WTC11 (cell line): ENCODE data around the gene SERPINB3. TPM values are rescaled to one million over a fixed set of nuclear protein-coding genes. Genes with fewer than 3 reads are reported as not detected.
"Not testable (repeated sequence)": the region's sequence is repeated elsewhere in the genome, so short reads cannot be mapped to it uniquely, and the experiment has no call there.

Source experiments
- ATAC-seq: fragments of 200-7000 bp; cut with Tn5 transposase; 2 replicates; pipeline ENCODE4 v1.10.0; 2021; ENCODE audit warnings: mild to moderate bottlenecking, moderate library complexity
- CTCF ChIA-PET: fragments of 300-600 bp; sonication (Branson Sonifier 250); formaldehyde crosslinking; loops from one replicate; lab custom pipeline; 2021; ENCODE audit warnings: antibody characterized with exemption; lab: Charles Lee
- POLR2A ChIA-PET: fragments of 350-600 bp; sonication (Branson Sonifier 250); formaldehyde crosslinking; loops from one replicate; lab custom pipeline; 2021; ENCODE audit warnings: antibody characterized with exemption; lab: Charles Lee
- DNase-seq: peaks from one replicate; pipeline ENCODE4 v3.0.0; 2021; ENCODE audit warnings: low spot score
- H3K27ac Mint-ChIP-seq: 2 replicates; pipeline ENCODE4 v1.8.0; 2021; ENCODE audit warnings: mixed read lengths
- H3K27me3 Mint-ChIP-seq: 2 replicates; pipeline ENCODE4 v1.8.0; 2021; ENCODE audit warnings: low read depth, mild to moderate bottlenecking, moderate library complexity, mixed read lengths
- H3K36me3 Mint-ChIP-seq: 2 replicates; pipeline ENCODE4 v1.8.0; 2021; ENCODE audit warnings: mixed read lengths
- H3K4me1 Mint-ChIP-seq: 2 replicates; pipeline ENCODE4 v1.8.0; 2022; ENCODE audit warnings: mixed read lengths
- H3K4me3 Mint-ChIP-seq: 2 replicates; pipeline ENCODE4 v1.8.0; 2021; ENCODE audit warnings: mild to moderate bottlenecking, moderate library complexity, mixed read lengths
- H3K9me3 Mint-ChIP-seq: 2 replicates; pipeline ENCODE4 v1.8.0; 2021; ENCODE audit warnings: mixed read lengths
- NR1H2 ChIP-seq: sonication (generic); formaldehyde crosslinking; IDR thresholded peaks from 2 replicates; pipeline ENCODE4 v1.9.0; 2021; ENCODE audit warnings: mild to moderate bottlenecking, moderate library complexity, missing genetic modification reagents
- TCF7 ChIP-seq: sonication (generic); formaldehyde crosslinking; IDR thresholded peaks from 2 replicates; pipeline ENCODE4 v1.8.0; 2022; ENCODE audit warnings: mild to moderate bottlenecking, low read depth, missing genetic modification reagents, moderate library complexity
- ZNF121 ChIP-seq: sonication (generic); formaldehyde crosslinking; IDR thresholded peaks from 2 replicates; pipeline ENCODE4 v1.8.0; 2023; ENCODE audit warnings: missing genetic modification reagents
- ZNF138 ChIP-seq: sonication (generic); formaldehyde crosslinking; conservative IDR thresholded peaks from 2 replicates; pipeline ENCODE4 v1.8.1; 2022; ENCODE audit warnings: mild to moderate bottlenecking, moderate library complexity, missing genetic modification reagents
- total RNA-seq: library from RNA; stranded (reverse); gene quantifications from 3 replicates; pipeline ENCODE4 v1.2.3, GENCODE V29; 2021
- TF ChIP-seq, protein P1 (sequence below): fragments of 250-450 bp; sonication (Bioruptor Pico); IDR thresholded peaks from 2 replicates; pipeline ENCODE4 v1.8.0; 2021; ENCODE audit warnings: mild to moderate bottlenecking
- TF ChIP-seq, protein P2 (sequence below): sonication (generic); formaldehyde crosslinking; IDR thresholded peaks from 2 replicates; pipeline ENCODE4 v1.8.1; 2022; ENCODE audit warnings: low read depth, mild to moderate bottlenecking, moderate library complexity, missing genetic modification reagents, borderline replicate concordance
- TF ChIP-seq, protein P3 (sequence below): sonication (generic); formaldehyde crosslinking; IDR thresholded peaks from 2 replicates; pipeline ENCODE4 v1.8.0; 2022; ENCODE audit warnings: mild to moderate bottlenecking, missing genetic modification reagents
- TF ChIP-seq, protein P4 (sequence below): sonication (generic); formaldehyde crosslinking; IDR thresholded peaks from 2 replicates; pipeline ENCODE4 v1.8.1; 2023; ENCODE audit warnings: mild to moderate bottlenecking, missing genetic modification reagents
- TF ChIP-seq, protein P5 (sequence below): fragments of 250-450 bp; sonication (Bioruptor Pico); conservative IDR thresholded peaks from 2 replicates; pipeline ENCODE4 v1.9.0; 2021; ENCODE audit warnings: mild to moderate bottlenecking

The SERPINB3 gene
- total RNA-seq, 1 experiment from 2014 or later, result 0.22 TPM

DNA sequence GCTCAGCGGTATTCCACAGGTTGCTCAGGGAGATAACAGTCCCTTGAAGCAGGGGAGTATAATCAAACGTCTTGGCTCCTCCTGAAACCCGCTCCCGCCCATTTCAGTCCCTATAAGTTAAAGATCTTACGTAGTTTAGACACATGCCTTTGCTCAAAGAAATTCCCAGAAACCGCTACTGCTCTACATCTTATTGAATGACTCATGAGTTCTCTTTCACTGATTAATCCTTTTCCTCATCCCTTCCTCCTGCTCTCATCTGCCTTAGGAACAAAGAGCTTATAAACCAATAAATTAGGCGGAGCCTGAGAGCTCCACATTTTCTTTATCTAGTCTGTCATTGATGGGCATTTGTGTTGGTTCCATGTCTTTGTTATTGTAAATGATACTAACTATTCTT is 13.5 kb downstream of the SERPINB3 start (continued):
- TF ChIP-seq, protein P1, sequence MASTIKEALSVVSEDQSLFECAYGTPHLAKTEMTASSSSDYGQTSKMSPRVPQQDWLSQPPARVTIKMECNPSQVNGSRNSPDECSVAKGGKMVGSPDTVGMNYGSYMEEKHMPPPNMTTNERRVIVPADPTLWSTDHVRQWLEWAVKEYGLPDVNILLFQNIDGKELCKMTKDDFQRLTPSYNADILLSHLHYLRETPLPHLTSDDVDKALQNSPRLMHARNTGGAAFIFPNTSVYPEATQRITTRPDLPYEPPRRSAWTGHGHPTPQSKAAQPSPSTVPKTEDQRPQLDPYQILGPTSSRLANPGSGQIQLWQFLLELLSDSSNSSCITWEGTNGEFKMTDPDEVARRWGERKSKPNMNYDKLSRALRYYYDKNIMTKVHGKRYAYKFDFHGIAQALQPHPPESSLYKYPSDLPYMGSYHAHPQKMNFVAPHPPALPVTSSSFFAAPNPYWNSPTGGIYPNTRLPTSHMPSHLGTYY (CRISPR knock-in tag), result no peak
- TF ChIP-seq ZNF138 (no peak), TCF7 (no peak)

DNA sequence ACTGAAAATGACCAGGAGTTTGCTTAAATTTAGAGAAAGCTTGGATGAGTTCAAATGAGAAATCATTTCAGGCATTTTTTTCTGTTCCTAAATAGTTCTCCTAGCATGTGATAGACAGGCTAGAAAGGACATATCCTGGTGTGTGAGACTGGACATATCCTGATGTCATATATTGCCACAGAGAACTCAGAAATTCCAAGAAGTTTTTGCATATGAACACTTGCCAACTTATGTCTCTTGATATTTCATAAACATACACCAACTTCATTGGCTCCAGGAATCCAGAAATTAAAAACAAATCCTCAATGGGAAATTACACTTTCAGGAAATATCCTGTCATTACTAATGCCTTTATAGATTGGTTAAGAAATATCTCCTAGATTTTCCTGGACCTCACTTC is 14.8 kb downstream of the SERPINB3 start:
- CTCF ChIA-PET, result no interaction called here

DNA sequence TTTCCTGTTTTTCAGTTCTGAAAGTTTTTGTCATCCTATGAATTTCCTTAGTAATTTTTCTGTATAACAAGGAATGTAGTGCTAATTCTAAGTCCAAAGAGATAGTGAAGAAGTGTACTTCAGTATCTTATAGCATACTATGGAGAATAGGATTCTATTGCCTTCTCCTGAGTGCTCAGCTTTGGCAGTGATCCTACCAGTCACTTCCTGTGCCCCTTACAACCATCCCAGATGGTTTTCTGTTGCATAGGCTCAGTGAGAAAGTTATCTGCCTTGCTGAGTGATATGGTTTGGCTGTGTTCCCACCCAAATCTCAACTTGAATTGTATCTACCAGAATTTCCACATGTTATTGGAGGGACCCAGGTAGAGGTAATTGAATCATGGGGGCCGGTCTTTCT is 17.0 kb downstream of the SERPINB3 start:
- POLR2A ChIA-PET, H3K27ac Mint-ChIP-seq, H3K36me3 Mint-ChIP-seq, DNase-seq, CTCF ChIA-PET, H3K27me3 Mint-ChIP-seq, H3K4me3 Mint-ChIP-seq: not testable (repeated sequence)
- H3K9me3 Mint-ChIP-seq, result peaks cover 10% of the 10 kb centered on the region
- ATAC-seq, result peak; percentile 64
- H3K4me1 Mint-ChIP-seq, result peaks cover 46% of the 10 kb centered on the region

More for the DNA sequence above, 14.8 kb downstream of the SERPINB3 start:
- Mint-ChIP-seq H3K4me3 (no peak overlapping the region), H3K27me3 (no peaks in the 10 kb centered on the region), H3K9me3 (peaks cover 10% of the 10 kb centered on the region)
- no peak for DNase-seq
- ATAC-seq, result no peak
- POLR2A ChIA-PET, result no interaction called here
- TF ChIP-seq ZNF121 (CRISPR knock-in tag), result no peak
- TF ChIP-seq, protein P2, sequence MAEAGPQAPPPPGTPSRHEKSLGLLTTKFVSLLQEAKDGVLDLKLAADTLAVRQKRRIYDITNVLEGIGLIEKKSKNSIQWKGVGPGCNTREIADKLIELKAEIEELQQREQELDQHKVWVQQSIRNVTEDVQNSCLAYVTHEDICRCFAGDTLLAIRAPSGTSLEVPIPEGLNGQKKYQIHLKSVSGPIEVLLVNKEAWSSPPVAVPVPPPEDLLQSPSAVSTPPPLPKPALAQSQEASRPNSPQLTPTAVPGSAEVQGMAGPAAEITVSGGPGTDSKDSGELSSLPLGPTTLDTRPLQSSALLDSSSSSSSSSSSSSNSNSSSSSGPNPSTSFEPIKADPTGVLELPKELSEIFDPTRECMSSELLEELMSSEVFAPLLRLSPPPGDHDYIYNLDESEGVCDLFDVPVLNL (CRISPR knock-in tag), result no peak
- TF ChIP-seq, protein P3, sequence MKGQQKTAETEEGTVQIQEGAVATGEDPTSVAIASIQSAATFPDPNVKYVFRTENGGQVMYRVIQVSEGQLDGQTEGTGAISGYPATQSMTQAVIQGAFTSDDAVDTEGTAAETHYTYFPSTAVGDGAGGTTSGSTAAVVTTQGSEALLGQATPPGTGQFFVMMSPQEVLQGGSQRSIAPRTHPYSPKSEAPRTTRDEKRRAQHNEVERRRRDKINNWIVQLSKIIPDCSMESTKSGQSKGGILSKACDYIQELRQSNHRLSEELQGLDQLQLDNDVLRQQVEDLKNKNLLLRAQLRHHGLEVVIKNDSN, result no peak
- TF ChIP-seq, protein P4, sequence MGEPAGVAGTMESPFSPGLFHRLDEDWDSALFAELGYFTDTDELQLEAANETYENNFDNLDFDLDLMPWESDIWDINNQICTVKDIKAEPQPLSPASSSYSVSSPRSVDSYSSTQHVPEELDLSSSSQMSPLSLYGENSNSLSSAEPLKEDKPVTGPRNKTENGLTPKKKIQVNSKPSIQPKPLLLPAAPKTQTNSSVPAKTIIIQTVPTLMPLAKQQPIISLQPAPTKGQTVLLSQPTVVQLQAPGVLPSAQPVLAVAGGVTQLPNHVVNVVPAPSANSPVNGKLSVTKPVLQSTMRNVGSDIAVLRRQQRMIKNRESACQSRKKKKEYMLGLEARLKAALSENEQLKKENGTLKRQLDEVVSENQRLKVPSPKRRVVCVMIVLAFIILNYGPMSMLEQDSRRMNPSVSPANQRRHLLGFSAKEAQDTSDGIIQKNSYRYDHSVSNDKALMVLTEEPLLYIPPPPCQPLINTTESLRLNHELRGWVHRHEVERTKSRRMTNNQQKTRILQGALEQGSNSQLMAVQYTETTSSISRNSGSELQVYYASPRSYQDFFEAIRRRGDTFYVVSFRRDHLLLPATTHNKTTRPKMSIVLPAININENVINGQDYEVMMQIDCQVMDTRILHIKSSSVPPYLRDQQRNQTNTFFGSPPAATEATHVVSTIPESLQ (CRISPR knock-in tag), result no peak
- no peak for TF ChIP-seq NR1H2 (CRISPR knock-in tag)
- TF ChIP-seq, protein P5, sequence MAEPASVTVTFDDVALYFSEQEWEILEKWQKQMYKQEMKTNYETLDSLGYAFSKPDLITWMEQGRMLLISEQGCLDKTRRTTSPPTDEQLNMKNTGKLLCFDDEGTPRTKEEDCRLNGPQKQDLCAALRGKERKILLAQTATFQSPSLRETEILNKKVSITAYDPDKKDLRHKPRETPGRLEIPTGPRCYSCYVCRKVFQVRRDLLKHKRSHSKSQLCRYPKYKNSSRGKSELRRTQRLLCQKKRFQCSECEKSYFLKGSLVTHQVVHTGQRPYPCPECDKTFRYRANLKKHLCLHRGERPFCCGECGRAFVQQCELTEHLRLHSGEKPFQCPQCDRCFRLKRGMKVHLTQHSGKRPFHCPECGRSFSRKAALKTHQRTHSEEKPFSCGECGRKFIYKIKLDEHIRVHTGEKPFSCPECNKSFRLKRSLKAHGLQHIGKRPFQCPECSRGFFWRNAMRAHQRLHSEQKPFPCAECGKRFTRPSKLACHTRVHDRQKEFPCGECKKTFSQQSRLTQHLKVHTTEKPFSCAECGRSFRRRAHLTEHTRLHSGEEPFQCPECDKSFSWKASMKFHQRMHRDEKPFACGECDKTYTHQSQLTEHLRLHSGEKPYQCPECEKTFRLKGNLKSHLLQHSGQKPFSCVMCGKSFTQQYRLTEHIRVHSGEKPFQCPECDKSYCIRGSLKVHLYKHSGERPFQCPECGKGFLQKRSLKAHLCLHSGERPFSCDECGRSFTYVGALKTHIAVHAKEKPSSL (CRISPR knock-in tag), result no peak
- TF ChIP-seq, all 79 proteins: peak for 0
- no peaks in the 10 kb centered on the region for H3K36me3 Mint-ChIP-seq
- H3K4me1 Mint-ChIP-seq, result peaks cover 40% of the 10 kb centered on the region
- no peak overlapping the region for H3K27ac Mint-ChIP-seq

DNA sequence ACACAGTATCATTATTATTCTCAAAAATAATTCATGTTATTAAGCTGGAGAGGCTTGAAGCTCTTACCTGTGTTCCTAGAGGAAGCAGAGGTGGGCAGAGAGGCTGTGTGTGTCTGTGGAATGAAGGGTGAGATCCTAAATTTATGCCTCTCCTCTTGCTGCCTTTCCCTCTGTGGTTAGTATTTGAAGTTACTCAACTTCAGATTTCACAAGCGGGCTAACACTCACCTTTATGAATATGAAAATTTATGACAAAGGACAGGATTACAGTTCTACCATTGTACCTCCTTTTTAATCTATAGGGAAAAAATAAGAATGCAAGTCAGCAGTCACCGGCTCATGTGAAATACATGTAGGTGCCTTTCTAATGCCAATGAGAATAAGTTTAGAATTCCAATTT is 17.6 kb downstream of the SERPINB3 start, which contains the start of gene SERPINB4:
TSS of gene SERPINB4 (minus strand) at position 115 of the 400 bp plus-strand sequence. CDS start 679 bp downstream, outside the sequence.
- peaks cover 46% of the 10 kb centered on the region for H3K4me1 Mint-ChIP-seq
- peak within 1 kb of the TSS; percentile 77 for H3K27ac Mint-ChIP-seq
- H3K9me3 Mint-ChIP-seq, result peaks cover 10% of the 10 kb centered on the region
- CTCF ChIA-PET, H3K27me3 Mint-ChIP-seq, H3K4me3 Mint-ChIP-seq, DNase-seq, ATAC-seq, H3K36me3 Mint-ChIP-seq, POLR2A ChIA-PET: not testable (repeated sequence)

DNA sequence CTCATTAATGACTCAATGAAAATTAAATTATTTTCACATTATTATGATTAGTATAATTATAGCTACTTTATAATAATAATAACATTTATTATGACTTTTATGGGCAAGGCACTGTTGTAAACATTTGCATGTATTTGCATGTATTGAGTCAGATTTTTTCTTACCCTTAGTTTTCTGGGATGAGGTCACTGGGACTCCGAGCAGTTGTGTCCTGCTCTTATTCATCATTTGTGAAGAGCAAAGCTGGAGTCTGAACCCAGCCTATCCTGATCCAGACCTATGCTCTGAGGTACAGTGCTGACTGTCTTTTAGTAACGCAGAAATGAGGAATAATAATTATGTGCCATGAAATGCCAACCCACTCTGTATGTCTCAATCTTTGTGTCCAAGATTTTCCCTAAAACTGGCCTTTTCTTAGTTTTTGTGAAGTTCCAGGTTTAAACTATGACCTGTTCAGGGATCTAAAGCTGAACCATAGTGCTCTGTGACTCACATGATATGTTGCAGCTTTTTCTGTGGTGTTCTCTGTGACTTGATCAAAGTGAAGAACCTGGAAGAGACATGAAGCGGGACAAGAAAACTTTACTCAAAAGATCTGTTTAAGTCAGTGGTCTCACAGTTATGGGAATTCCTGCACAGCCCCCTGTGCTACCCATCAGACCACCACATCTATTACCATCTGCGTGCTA is 18.9 kb downstream of the SERPINB3 start:
- H3K27me3 Mint-ChIP-seq, DNase-seq, H3K4me3 Mint-ChIP-seq, POLR2A ChIA-PET, ATAC-seq, CTCF ChIA-PET, H3K36me3 Mint-ChIP-seq, H3K27ac Mint-ChIP-seq: not testable (repeated sequence)
- H3K9me3 Mint-ChIP-seq, result peaks cover 10% of the 10 kb centered on the region
- H3K4me1 Mint-ChIP-seq, result peaks cover 39% of the 10 kb centered on the region

DNA sequence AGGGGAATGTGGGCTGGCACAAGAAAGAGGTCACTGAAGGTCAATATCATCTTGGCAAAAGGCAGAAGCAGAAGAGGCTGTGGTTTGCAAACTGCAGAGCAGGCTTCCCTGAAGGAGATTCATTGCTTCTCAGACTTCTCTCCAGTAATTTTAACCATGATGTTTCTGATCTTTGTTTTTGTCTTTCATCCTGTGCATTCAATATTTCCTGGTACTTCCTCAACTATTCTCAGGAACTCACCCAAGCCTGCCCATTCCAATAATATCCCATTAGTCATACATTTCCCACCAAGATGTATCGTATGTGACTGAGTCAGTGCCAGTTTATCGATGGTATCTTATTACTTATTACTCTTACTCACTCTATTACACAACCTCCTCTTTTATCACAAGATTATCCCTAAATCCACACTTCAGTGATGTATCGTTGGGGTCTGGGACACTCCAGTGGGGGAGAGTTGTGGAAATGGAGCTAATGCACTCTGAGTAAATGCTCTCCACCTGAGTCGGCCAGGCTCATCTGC is 20.5 kb downstream of the SERPINB3 start:
- POLR2A ChIA-PET, H3K27me3 Mint-ChIP-seq, H3K4me3 Mint-ChIP-seq, CTCF ChIA-PET, ATAC-seq, H3K36me3 Mint-ChIP-seq, DNase-seq, H3K27ac Mint-ChIP-seq, H3K9me3 Mint-ChIP-seq: not testable (repeated sequence)
- peaks cover 34% of the 10 kb centered on the region for H3K4me1 Mint-ChIP-seq
